ENCODE measurements around the gene CKAP4. TPM values are rescaled to one million over a fixed set of nuclear protein-coding genes. Genes with fewer than 3 reads are reported as not detected.

The CKAP4 gene
- total and polyA plus RNA-seq, 4 donors, result 13.1 to 28.0 (median 25.2) TPM

DNA sequence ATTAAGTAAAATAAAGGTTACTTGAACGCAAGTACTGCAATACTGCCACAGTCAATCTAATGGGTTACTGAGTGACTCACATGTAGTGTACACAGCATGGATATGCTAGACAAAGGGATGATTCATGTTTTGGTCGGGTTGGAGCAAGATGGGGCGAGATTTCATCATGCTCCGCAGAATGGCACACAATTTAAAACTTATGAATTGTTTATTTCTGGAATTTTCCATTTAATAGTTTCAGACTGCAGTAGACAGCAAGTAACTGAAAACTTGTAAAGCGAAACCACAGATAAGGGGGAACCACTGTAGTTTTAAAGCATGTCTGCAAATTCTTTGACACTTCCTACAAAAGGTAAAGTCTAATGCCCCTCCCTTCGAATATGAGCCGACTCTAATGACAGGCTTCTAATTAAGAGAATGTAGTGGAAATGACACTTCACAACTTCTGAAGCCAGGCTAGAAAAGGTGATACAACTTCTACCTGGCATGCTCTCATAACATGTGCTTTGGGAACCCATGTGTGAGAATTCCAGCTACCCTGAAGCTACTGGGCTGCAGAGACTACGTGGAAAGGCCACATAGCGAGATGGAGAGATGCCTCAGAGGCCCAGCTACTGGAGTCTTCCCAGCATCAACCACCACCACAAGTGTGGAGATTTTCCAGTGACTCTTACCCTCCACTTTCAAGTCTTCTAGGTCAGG is 40.8 kb upstream of the CKAP4 start:
- H3K4me3 ChIP-seq (ENCODE audit: low read depth in 1 of 3, low read length in 3 of 3), result no peak overlapping the region
- no peak overlapping the region for H3K9ac ChIP-seq (ENCODE audit: low read depth in 1 of 2, low read length in 2 of 2)
- no peaks in the 10 kb centered on the region for H3K27me3 ChIP-seq (ENCODE audit: control insufficient read depth in 4 of 4, insufficient read depth in 4 of 4, low read length in 3 of 4)
- H3K36me3 ChIP-seq (ENCODE audit: control insufficient read depth in 4 of 4, insufficient read depth in 3 of 4, low read depth in 1 of 4, low read length in 3 of 4), result no peaks in the 10 kb centered on the region
- WGBS, result 76% methylated on average over 9 of the region's 9 CpGs
- no peaks in the 10 kb centered on the region for H3K4me1 ChIP-seq (ENCODE audit: control insufficient read depth in 4 of 4, insufficient read depth in 4 of 4, low read length in 3 of 4)
- DNase-seq (ENCODE audit: low spot score), result no peak
- peak; percentile 37 to 42 for TF ChIP-seq JUND (IDR thresholded peaks at IDR 0.05)
- no peak for TF ChIP-seq HNF4A (conservative IDR thresholded peaks at IDR 0.05)
- H3K27ac ChIP-seq (ENCODE audit: low read depth in 1 of 2, low read length in 2 of 2), result no peak overlapping the region
- no peaks in the 10 kb centered on the region for H3K9me3 ChIP-seq (ENCODE audit: control insufficient read depth in 4 of 4, low read length in 3 of 4)

DNA sequence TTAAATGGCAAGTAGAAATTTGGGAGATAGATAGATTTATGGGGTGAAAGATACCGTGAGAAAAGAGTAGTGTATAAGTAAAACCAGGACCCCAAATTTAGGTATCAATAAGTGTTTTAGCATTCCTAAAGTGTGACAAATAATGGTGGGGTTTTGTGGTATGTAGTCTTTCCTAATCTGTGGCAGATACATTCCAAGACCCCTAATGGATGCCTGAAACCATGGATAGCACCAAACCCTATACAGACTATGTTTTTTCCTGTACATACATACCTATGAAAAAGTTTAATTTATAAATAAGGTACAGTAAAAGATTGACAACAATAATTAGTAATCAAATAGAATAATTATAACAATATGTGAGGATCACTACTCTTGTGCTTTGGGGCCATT is 40.3 kb upstream of the CKAP4 start:
- Histone ChIP-seq H3K9me3 (ENCODE audit: control insufficient read depth in 4 of 4, low read length in 3 of 4) (no peaks in the 10 kb centered on the region), H3K27ac (ENCODE audit: low read depth in 1 of 2, low read length in 2 of 2) (no peak overlapping the region), H3K36me3 (ENCODE audit: control insufficient read depth in 4 of 4, insufficient read depth in 3 of 4, low read depth in 1 of 4, low read length in 3 of 4) (no peaks in the 10 kb centered on the region), H3K4me1 (ENCODE audit: control insufficient read depth in 4 of 4, insufficient read depth in 4 of 4, low read length in 3 of 4) (peaks cover 0 to under 1% (median under 1%) of the 10 kb centered on the region in 4 donors), H3K27me3 (ENCODE audit: control insufficient read depth in 4 of 4, insufficient read depth in 4 of 4, low read length in 3 of 4) (no peaks in the 10 kb centered on the region), H3K4me3 (ENCODE audit: low read depth in 1 of 3, low read length in 3 of 3) (no peak overlapping the region), H3K9ac (ENCODE audit: low read depth in 1 of 2, low read length in 2 of 2) (no peak overlapping the region)
- TF ChIP-seq RXRA (IDR thresholded peaks at IDR 0.05) (no peak), FOXA2 (IDR thresholded peaks at IDR 0.05) (no peak), NR2F2 (IDR thresholded peaks at IDR 0.05) (no peak), TAF1 (conservative IDR thresholded peaks at IDR 0.05) (no peak), JUND (IDR thresholded peaks at IDR 0.05) (no peak), SP1 (IDR thresholded peaks at IDR 0.05) (no peak), YY1 (IDR thresholded peaks at IDR 0.05) (no peak), HNF4G (IDR thresholded peaks at IDR 0.05) (no peak), GABPA (IDR thresholded peaks at IDR 0.05 in 1 of 2, conservative IDR thresholded peaks at IDR 0.05 in 1 of 2) (no peak), RAD21 (IDR thresholded peaks at IDR 0.05) (no peak), EGR1 (IDR thresholded peaks at IDR 0.05; ENCODE audit: low read depth in 2 of 2) (no peak), FOXA1 (IDR thresholded peaks at IDR 0.05) (no peak)
- TF ChIP-seq, protein P1, sequence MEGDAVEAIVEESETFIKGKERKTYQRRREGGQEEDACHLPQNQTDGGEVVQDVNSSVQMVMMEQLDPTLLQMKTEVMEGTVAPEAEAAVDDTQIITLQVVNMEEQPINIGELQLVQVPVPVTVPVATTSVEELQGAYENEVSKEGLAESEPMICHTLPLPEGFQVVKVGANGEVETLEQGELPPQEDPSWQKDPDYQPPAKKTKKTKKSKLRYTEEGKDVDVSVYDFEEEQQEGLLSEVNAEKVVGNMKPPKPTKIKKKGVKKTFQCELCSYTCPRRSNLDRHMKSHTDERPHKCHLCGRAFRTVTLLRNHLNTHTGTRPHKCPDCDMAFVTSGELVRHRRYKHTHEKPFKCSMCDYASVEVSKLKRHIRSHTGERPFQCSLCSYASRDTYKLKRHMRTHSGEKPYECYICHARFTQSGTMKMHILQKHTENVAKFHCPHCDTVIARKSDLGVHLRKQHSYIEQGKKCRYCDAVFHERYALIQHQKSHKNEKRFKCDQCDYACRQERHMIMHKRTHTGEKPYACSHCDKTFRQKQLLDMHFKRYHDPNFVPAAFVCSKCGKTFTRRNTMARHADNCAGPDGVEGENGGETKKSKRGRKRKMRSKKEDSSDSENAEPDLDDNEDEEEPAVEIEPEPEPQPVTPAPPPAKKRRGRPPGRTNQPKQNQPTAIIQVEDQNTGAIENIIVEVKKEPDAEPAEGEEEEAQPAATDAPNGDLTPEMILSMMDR (IDR thresholded peaks at IDR 0.05; ENCODE audit: low read depth, low read length, missing input control), result no peak
- TF ChIP-seq, protein P2, sequence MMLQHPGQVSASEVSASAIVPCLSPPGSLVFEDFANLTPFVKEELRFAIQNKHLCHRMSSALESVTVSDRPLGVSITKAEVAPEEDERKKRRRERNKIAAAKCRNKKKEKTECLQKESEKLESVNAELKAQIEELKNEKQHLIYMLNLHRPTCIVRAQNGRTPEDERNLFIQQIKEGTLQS (IDR thresholded peaks at IDR 0.05), result no peak
- TF ChIP-seq, protein P3, sequence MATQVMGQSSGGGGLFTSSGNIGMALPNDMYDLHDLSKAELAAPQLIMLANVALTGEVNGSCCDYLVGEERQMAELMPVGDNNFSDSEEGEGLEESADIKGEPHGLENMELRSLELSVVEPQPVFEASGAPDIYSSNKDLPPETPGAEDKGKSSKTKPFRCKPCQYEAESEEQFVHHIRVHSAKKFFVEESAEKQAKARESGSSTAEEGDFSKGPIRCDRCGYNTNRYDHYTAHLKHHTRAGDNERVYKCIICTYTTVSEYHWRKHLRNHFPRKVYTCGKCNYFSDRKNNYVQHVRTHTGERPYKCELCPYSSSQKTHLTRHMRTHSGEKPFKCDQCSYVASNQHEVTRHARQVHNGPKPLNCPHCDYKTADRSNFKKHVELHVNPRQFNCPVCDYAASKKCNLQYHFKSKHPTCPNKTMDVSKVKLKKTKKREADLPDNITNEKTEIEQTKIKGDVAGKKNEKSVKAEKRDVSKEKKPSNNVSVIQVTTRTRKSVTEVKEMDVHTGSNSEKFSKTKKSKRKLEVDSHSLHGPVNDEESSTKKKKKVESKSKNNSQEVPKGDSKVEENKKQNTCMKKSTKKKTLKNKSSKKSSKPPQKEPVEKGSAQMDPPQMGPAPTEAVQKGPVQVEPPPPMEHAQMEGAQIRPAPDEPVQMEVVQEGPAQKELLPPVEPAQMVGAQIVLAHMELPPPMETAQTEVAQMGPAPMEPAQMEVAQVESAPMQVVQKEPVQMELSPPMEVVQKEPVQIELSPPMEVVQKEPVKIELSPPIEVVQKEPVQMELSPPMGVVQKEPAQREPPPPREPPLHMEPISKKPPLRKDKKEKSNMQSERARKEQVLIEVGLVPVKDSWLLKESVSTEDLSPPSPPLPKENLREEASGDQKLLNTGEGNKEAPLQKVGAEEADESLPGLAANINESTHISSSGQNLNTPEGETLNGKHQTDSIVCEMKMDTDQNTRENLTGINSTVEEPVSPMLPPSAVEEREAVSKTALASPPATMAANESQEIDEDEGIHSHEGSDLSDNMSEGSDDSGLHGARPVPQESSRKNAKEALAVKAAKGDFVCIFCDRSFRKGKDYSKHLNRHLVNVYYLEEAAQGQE (IDR thresholded peaks at IDR 0.05), result no peak
- TF ChIP-seq, protein P4, sequence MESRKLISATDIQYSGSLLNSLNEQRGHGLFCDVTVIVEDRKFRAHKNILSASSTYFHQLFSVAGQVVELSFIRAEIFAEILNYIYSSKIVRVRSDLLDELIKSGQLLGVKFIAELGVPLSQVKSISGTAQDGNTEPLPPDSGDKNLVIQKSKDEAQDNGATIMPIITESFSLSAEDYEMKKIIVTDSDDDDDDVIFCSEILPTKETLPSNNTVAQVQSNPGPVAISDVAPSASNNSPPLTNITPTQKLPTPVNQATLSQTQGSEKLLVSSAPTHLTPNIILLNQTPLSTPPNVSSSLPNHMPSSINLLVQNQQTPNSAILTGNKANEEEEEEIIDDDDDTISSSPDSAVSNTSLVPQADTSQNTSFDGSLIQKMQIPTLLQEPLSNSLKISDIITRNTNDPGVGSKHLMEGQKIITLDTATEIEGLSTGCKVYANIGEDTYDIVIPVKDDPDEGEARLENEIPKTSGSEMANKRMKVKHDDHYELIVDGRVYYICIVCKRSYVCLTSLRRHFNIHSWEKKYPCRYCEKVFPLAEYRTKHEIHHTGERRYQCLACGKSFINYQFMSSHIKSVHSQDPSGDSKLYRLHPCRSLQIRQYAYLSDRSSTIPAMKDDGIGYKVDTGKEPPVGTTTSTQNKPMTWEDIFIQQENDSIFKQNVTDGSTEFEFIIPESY (IDR thresholded peaks at IDR 0.05), result no peak
- TF ChIP-seq, protein P5, sequence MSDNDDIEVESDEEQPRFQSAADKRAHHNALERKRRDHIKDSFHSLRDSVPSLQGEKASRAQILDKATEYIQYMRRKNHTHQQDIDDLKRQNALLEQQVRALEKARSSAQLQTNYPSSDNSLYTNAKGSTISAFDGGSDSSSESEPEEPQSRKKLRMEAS (IDR thresholded peaks at IDR 0.05), result no peak
- WGBS, result 95% methylated on average over 1 of the region's 1 CpG
- DNase-seq (ENCODE audit: low spot score), result no peak
